PFSK-1 (cell line): ENCODE results near the gene DRD4.

ENCODE experiments used
- POLR2AphosphoS5 ChIP-seq: IDR thresholded peaks from 2 replicates; pipeline ENCODE4 v1.6.1; 2012; ENCODE audit warnings: low read depth, mild to moderate bottlenecking, control low read depth, low read length, moderate library complexity
- SIN3A ChIP-seq: IDR thresholded peaks from 2 replicates; pipeline ENCODE4 v1.6.1; 2012; ENCODE audit warnings: mild to moderate bottlenecking, low read length, moderate library complexity, borderline replicate concordance; ENCODE audit not compliant: insufficient read depth
- TAF1 ChIP-seq: IDR thresholded peaks from 2 replicates; pipeline ENCODE4 v1.6.1; 2012; ENCODE audit warnings: low read length, control low read depth, borderline replicate concordance; ENCODE audit not compliant: insufficient read depth
- TF ChIP-seq, protein P1 (sequence below), 2 experiments: IDR thresholded peaks; 2 replicates each; pipeline versions ENCODE4 v1.6.1 to v1.8.0; 2011 to 2012; ENCODE audit warnings: low read depth in 2 of 2, low read length in 2 of 2, control low read depth in 1 of 2, inconsistent platforms in 1 of 2, mild to moderate bottlenecking in 1 of 2, moderate library complexity in 1 of 2; ENCODE audit not compliant: insufficient read depth in 1 of 2

DNA sequence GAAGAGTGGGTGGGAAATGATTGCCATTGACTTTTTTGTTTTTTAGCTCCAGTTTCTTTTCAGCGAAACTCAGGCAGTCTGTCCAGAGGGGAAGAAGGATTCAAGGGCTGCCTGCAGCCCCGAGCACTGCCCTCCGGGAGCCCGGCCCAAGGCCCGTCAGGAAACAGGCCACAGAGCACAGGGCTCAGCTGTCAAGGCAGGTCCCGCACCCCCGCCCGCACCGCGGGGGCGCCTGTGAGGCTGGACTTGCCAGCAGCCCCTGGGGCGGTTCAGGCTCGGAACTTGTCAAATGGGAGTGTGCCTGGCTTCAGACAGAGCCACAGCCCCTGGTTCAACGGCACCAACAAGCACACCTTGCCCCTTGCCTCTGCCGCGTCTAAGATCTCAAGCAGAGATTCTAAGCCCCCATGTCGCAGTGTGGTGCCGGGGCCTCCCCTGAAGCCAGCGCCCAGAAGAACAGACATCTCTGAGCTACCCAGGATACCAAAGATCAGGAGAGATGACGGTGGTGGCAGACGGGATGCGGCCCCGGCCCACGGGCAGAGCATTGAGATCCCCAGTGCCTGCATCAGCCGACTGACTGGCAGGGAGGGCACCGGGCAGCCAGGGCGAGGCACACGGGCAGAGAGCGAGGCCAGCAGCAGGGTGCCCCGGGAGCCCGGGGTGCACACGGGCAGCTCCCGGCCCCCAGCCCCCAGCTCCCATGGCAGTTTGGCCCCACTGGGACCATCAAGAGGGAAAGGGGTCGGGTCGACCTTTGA lies 29.9 kb upstream of the DRD4 start:
- TF ChIP-seq SIN3A (no peak), POLR2AphosphoS5 (no peak), TAF1 (no peak)
- TF ChIP-seq, protein P1, sequence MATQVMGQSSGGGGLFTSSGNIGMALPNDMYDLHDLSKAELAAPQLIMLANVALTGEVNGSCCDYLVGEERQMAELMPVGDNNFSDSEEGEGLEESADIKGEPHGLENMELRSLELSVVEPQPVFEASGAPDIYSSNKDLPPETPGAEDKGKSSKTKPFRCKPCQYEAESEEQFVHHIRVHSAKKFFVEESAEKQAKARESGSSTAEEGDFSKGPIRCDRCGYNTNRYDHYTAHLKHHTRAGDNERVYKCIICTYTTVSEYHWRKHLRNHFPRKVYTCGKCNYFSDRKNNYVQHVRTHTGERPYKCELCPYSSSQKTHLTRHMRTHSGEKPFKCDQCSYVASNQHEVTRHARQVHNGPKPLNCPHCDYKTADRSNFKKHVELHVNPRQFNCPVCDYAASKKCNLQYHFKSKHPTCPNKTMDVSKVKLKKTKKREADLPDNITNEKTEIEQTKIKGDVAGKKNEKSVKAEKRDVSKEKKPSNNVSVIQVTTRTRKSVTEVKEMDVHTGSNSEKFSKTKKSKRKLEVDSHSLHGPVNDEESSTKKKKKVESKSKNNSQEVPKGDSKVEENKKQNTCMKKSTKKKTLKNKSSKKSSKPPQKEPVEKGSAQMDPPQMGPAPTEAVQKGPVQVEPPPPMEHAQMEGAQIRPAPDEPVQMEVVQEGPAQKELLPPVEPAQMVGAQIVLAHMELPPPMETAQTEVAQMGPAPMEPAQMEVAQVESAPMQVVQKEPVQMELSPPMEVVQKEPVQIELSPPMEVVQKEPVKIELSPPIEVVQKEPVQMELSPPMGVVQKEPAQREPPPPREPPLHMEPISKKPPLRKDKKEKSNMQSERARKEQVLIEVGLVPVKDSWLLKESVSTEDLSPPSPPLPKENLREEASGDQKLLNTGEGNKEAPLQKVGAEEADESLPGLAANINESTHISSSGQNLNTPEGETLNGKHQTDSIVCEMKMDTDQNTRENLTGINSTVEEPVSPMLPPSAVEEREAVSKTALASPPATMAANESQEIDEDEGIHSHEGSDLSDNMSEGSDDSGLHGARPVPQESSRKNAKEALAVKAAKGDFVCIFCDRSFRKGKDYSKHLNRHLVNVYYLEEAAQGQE (IDR thresholded peaks at IDR 0.05; ENCODE audit: insufficient read depth in 1 of 2, low read depth in 2 of 2, low read length in 2 of 2), result no peak
